Ishikawa (cell line): ENCODE data around the gene RAP2B.

Experiments
- CEBPB ChIP-seq: IDR thresholded peaks from 2 replicates; pipeline ENCODE4 v1.6.1; 2012
- CREB1 ChIP-seq: IDR thresholded peaks from 2 replicates; pipeline ENCODE4 v1.6.1; 2012; ENCODE audit warnings: low read depth
- EGR1 ChIP-seq: IDR thresholded peaks from 2 replicates; pipeline ENCODE4 v1.6.1; 2012
- EP300 ChIP-seq: IDR thresholded peaks from 2 replicates; pipeline ENCODE4 v1.6.1; 2012; ENCODE audit warnings: borderline replicate concordance
- FOXM1 ChIP-seq: IDR thresholded peaks from 2 replicates; pipeline ENCODE4 v1.6.1; 2012; ENCODE audit warnings: low read depth, borderline replicate concordance
- MAX ChIP-seq: IDR thresholded peaks from 2 replicates; pipeline ENCODE4 v1.6.1; 2012
- NFIC ChIP-seq: IDR thresholded peaks from 2 replicates; pipeline ENCODE4 v1.6.1; 2012
- RAD21 ChIP-seq: IDR thresholded peaks from 2 replicates; pipeline ENCODE4 v1.6.1; 2012; ENCODE audit warnings: low read depth
- REST ChIP-seq: IDR thresholded peaks from 2 replicates; pipeline ENCODE4 v1.6.1; 2012; ENCODE audit warnings: low read depth, mild to moderate bottlenecking
- TAF1 ChIP-seq: IDR thresholded peaks from 2 replicates; pipeline ENCODE4 v1.6.1; 2012; ENCODE audit warnings: low read depth, mild to moderate bottlenecking
- TCF12 ChIP-seq: IDR thresholded peaks from 2 replicates; pipeline ENCODE4 v1.6.1; 2012; ENCODE audit warnings: low read depth
- TEAD4 ChIP-seq: IDR thresholded peaks from 2 replicates; pipeline ENCODE4 v1.6.1; 2012
- USF1 ChIP-seq: IDR thresholded peaks from 2 replicates; pipeline ENCODE4 v1.6.1; 2012
- YY1 ChIP-seq: IDR thresholded peaks from 2 replicates; pipeline ENCODE4 v1.6.1; 2012; ENCODE audit warnings: low read depth
- ZBTB7A ChIP-seq: IDR thresholded peaks from 2 replicates; pipeline ENCODE4 v1.6.1; 2012; ENCODE audit warnings: low read depth

The RAP2B gene

GRCh38 chr3:153159771-153160397, 2.1 kb upstream of the RAP2B start:
- TF ChIP-seq NFIC: no peak
- TF ChIP-seq CREB1: no peak
- TF ChIP-seq RAD21: no peak
- no peak for TF ChIP-seq TCF12
- TF ChIP-seq CEBPB: no peak
- no peak for TF ChIP-seq REST

- TF ChIP-seq CEBPB: no peak
- TF ChIP-seq TCF12: no peak
- peak; percentile 69 for TF ChIP-seq NFIC
- TF ChIP-seq CREB1: 0 out of 2 replicates have a peak, but pooled peaks have one; percentile 4
- no peak for TF ChIP-seq EGR1
- TF ChIP-seq TAF1: peak; percentile 13; the same call in 1 of the 2 replicates
- no peak; the same call in 1 of the 2 replicates for TF ChIP-seq MAX
- TF ChIP-seq USF1: no peak
- TF ChIP-seq YY1: no peak
- TF ChIP-seq ZBTB7A: no peak
These were observed 1.4 kb upstream of the RAP2B start for GRCh38 chr3:153160451-153161137.

GRCh38 chr3:153161138-153161713, 800 bp upstream of the RAP2B start:
- no peak for TF ChIP-seq EP300
- TF ChIP-seq EGR1: peak; percentile 64
- peak; percentile 45; the same call in 1 of the 2 replicates for TF ChIP-seq YY1
- TF ChIP-seq REST: no peak
- TF ChIP-seq ZBTB7A: peak; percentile 97

GRCh38 chr3:153162513-153163392, 727 bp downstream of the RAP2B start:
- TF ChIP-seq CREB1: no peak
- TF ChIP-seq EP300: no peak
- TF ChIP-seq CEBPB: no peak
- no peak for TF ChIP-seq ZBTB7A

- TF ChIP-seq MAX: no peak
- TF ChIP-seq FOXM1: no peak
- TF ChIP-seq EGR1: no peak
- TF ChIP-seq TAF1: no peak
- TF ChIP-seq CREB1: no peak
- no peak for TF ChIP-seq REST
- no peak for TF ChIP-seq RAD21
- no peak for TF ChIP-seq NFIC
- TF ChIP-seq CEBPB: no peak
- TF ChIP-seq USF1: no peak
- TF ChIP-seq YY1: no peak
- TF ChIP-seq ZBTB7A: no peak
- no peak for TF ChIP-seq TEAD4
- TF ChIP-seq TCF12: no peak
- no peak for TF ChIP-seq EP300
These were observed 1.3 kb downstream of the RAP2B start for GRCh38 chr3:153163393-153163724.
